ENCODE measurements around the gene ADAP1. TPM values are rescaled to one million over a fixed set of nuclear protein-coding genes. Genes with fewer than 3 reads are reported as not detected.

ADAP1 gene
- total RNA-seq, 1 donor from 2014 or later = 0.30 TPM

- no peaks in the 10 kb centered on the region for H3K36me3 ChIP-seq
- H3F3A ChIP-seq (ENCODE audit: low read depth) = peaks cover 36% of the 10 kb centered on the region
- Mint-ChIP-seq H3K9me3 (no peaks in the 10 kb centered on the region), H3K36me3 (peaks cover 22% of the 10 kb centered on the region), H3K4me1 (peaks cover 15% of the 10 kb centered on the region), H3K4me3 (peak within 1 kb of the TSS; percentile 93), H3K27ac (peak within 1 kb of the TSS; percentile 37), H3K27me3 (ENCODE audit: insufficient read depth, low read depth) (peaks cover 4% of the 10 kb centered on the region)
- DNase-seq (ENCODE audit: low spot score) = peak; percentile 98
- H3K79me2 ChIP-seq (ENCODE audit: low read depth) = peaks cover 46% of the 10 kb centered on the region
- H3K4me3 ChIP-seq = peak within 1 kb of the TSS; percentile 95
- peaks cover 37% of the 10 kb centered on the region for H4K20me1 ChIP-seq (ENCODE audit: low read depth)
- TF ChIP-seq EZH2phosphoT487 (IDR thresholded peaks at IDR 0.05) (no peak), EZH2 (IDR thresholded peaks at IDR 0.05) (no peak), CTCF (IDR thresholded peaks at IDR 0.05) (no peak)
- H3K27ac ChIP-seq = peak within 1 kb of the TSS; percentile 72
- H3K9me3 ChIP-seq (ENCODE audit: low read depth) = no peaks in the 10 kb centered on the region
- H2AFZ ChIP-seq (replicated peaks) = peak within 1 kb of the TSS; percentile 68
- peaks cover 9% of the 10 kb centered on the region for H3K4me1 ChIP-seq
- H3K4me2 ChIP-seq = peak within 1 kb of the TSS; percentile 93
- H3K27me3 ChIP-seq = no peaks in the 10 kb centered on the region
- H3K9ac ChIP-seq = peak within 1 kb of the TSS; percentile 78
Measured at GRCh38 chr7:876077-876971, 78.2 kb downstream of the ADAP1 start, which contains the start of gene GET4. TSS of gene GET4 (plus strand) at chr7:876554. CDS start at chr7:876646, 92 bp downstream.

- H3K4me3 Mint-ChIP-seq = peak overlapping the region; percentile 38
Measured at GRCh38 chr7:875476-876076, 78.9 kb downstream of the ADAP1 start.

GRCh38 chr7:875051-875450, 79.4 kb downstream of the ADAP1 start:
- Mint-ChIP-seq H3K36me3 (peaks cover 24% of the 10 kb centered on the region), H3K27me3 (ENCODE audit: insufficient read depth, low read depth) (peaks cover 2% of the 10 kb centered on the region), H3K9me3 (no peaks in the 10 kb centered on the region), H3K27ac (no peak overlapping the region), H3K4me1 (peaks cover 15% of the 10 kb centered on the region), H3K4me3 (peak overlapping the region; percentile 38)
- TF ChIP-seq EZH2phosphoT487 (IDR thresholded peaks at IDR 0.05) (no peak), CTCF (IDR thresholded peaks at IDR 0.05) (no peak), EZH2 (IDR thresholded peaks at IDR 0.05) (no peak)
- peaks cover 33% of the 10 kb centered on the region for H3K79me2 ChIP-seq (ENCODE audit: low read depth)
- no peak overlapping the region for H3K9ac ChIP-seq
- H3F3A ChIP-seq (ENCODE audit: low read depth) = peaks cover 36% of the 10 kb centered on the region
- no peaks in the 10 kb centered on the region for H3K9me3 ChIP-seq (ENCODE audit: low read depth)
- peak; percentile 36 for DNase-seq (ENCODE audit: low spot score)
- H3K36me3 ChIP-seq = peaks cover 5% of the 10 kb centered on the region
- H2AFZ ChIP-seq (replicated peaks) = no peak overlapping the region
- peaks cover 9% of the 10 kb centered on the region for H3K4me1 ChIP-seq
- no peak overlapping the region for H3K4me2 ChIP-seq
- H3K27ac ChIP-seq = no peak overlapping the region
- no peak overlapping the region for H3K4me3 ChIP-seq
- H4K20me1 ChIP-seq (ENCODE audit: low read depth) = peaks cover 24% of the 10 kb centered on the region
- H3K27me3 ChIP-seq = no peaks in the 10 kb centered on the region

More at GRCh38 chr7:875476-876076, 78.9 kb downstream of the ADAP1 start:
- peaks cover 38% of the 10 kb centered on the region for H3K79me2 ChIP-seq (ENCODE audit: low read depth)
- H4K20me1 ChIP-seq (ENCODE audit: low read depth) = peaks cover 29% of the 10 kb centered on the region
- H3K27me3 ChIP-seq = no peaks in the 10 kb centered on the region
- no peak for TF ChIP-seq EZH2 (IDR thresholded peaks at IDR 0.05)
- no peak for TF ChIP-seq CTCF (IDR thresholded peaks at IDR 0.05)
- no peak for TF ChIP-seq EZH2phosphoT487 (IDR thresholded peaks at IDR 0.05)
- DNase-seq (ENCODE audit: low spot score) = no peak
- no peak overlapping the region for H3K27ac ChIP-seq
- H3K9me3 ChIP-seq (ENCODE audit: low read depth) = no peaks in the 10 kb centered on the region
- Mint-ChIP-seq H3K27me3 (ENCODE audit: insufficient read depth, low read depth) (peaks cover 2% of the 10 kb centered on the region), H3K4me1 (peaks cover 15% of the 10 kb centered on the region), H3K9me3 (no peaks in the 10 kb centered on the region), H3K27ac (no peak overlapping the region), H3K36me3 (peaks cover 22% of the 10 kb centered on the region)
- H3K4me3 ChIP-seq = no peak overlapping the region
- no peak overlapping the region for H3K4me2 ChIP-seq
- no peak overlapping the region for H3K9ac ChIP-seq
- no peak overlapping the region for H2AFZ ChIP-seq (replicated peaks)
- peaks cover 9% of the 10 kb centered on the region for H3K4me1 ChIP-seq
- H3F3A ChIP-seq (ENCODE audit: low read depth) = peaks cover 36% of the 10 kb centered on the region
- peaks cover under 1% of the 10 kb centered on the region for H3K36me3 ChIP-seq
